ENCODE results near the gene CCDC63. TPM values are rescaled to one million over a fixed set of nuclear protein-coding genes. Genes with fewer than 3 reads are reported as not detected.

The CCDC63 gene
- total RNA-seq, 6 donors from 2014 or later: not detected

- TF ChIP-seq EP300 (IDR thresholded peaks at IDR 0.05) (no peak), POLR2AphosphoS5 (IDR thresholded peaks at IDR 0.05) (no peak), POLR2A (IDR thresholded peaks at IDR 0.05) (no peak)
- TF ChIP-seq, protein P1, sequence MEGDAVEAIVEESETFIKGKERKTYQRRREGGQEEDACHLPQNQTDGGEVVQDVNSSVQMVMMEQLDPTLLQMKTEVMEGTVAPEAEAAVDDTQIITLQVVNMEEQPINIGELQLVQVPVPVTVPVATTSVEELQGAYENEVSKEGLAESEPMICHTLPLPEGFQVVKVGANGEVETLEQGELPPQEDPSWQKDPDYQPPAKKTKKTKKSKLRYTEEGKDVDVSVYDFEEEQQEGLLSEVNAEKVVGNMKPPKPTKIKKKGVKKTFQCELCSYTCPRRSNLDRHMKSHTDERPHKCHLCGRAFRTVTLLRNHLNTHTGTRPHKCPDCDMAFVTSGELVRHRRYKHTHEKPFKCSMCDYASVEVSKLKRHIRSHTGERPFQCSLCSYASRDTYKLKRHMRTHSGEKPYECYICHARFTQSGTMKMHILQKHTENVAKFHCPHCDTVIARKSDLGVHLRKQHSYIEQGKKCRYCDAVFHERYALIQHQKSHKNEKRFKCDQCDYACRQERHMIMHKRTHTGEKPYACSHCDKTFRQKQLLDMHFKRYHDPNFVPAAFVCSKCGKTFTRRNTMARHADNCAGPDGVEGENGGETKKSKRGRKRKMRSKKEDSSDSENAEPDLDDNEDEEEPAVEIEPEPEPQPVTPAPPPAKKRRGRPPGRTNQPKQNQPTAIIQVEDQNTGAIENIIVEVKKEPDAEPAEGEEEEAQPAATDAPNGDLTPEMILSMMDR (IDR thresholded peaks at IDR 0.05): no peak
- Histone ChIP-seq H3K4me3 (no peak overlapping the region), H3K36me3 (no peaks in the 10 kb centered on the region), H3K27me3 (no peaks in the 10 kb centered on the region), H3K27ac (no peak overlapping the region), H3K4me1 (no peaks in the 10 kb centered on the region), H3K9me3 (no peaks in the 10 kb centered on the region)
- DNase-seq (no peak), ATAC-seq (ENCODE audit: low FRiP score in 2 of 2) (no peak)
- WGBS, 2 donors: 78 to 85% methylated on average over 4 of the region's 4 CpGs
Observed at GRCh38 chr12:110836291-110836690, 10.5 kb upstream of the CCDC63 start.

- Histone ChIP-seq H3K36me3 (no peaks in the 10 kb centered on the region), H3K27ac (no peak overlapping the region), H3K4me3 (no peak overlapping the region), H3K27me3 (no peaks in the 10 kb centered on the region), H3K9me3 (no peaks in the 10 kb centered on the region), H3K4me1 (no peaks in the 10 kb centered on the region)
- ATAC-seq (ENCODE audit: low FRiP score in 2 of 2): no peak
- WGBS, 2 donors: 64 to 67% methylated on average over 6 of the region's 6 CpGs
- DNase-seq: no peak
- no peak for TF ChIP-seq EP300 (IDR thresholded peaks at IDR 0.05)
- no peak for TF ChIP-seq POLR2AphosphoS5 (IDR thresholded peaks at IDR 0.05)
- TF ChIP-seq, protein P1 (IDR thresholded peaks at IDR 0.05): no peak
Observed at GRCh38 chr12:110841007-110841406, 5.8 kb upstream of the CCDC63 start.

GRCh38 chr12:110844131-110844530 lies 2.7 kb upstream of the CCDC63 start:
- Histone ChIP-seq H3K27me3 (peaks cover 0 to 14% (median 5%) of the 10 kb centered on the region in 4 donors), H3K4me1 (peaks cover 0 to 10% (median 3%) of the 10 kb centered on the region in 4 donors), H3K36me3 (no peaks in the 10 kb centered on the region), H3K27ac (no peak overlapping the region), H3K9me3 (no peaks in the 10 kb centered on the region), H3K4me3 (no peak overlapping the region)
- DNase-seq (no peak), ATAC-seq (ENCODE audit: low FRiP score in 2 of 2) (no peak)
- TF ChIP-seq POLR2AphosphoS5 (IDR thresholded peaks at IDR 0.05) (no peak), POLR2A (IDR thresholded peaks at IDR 0.05) (no peak), EP300 (IDR thresholded peaks at IDR 0.05) (no peak)
- TF ChIP-seq, protein P1 (IDR thresholded peaks at IDR 0.05): no peak
- 56 to 66% methylated on average over 3 of the region's 3 CpGs for WGBS, 2 donors

DNA sequence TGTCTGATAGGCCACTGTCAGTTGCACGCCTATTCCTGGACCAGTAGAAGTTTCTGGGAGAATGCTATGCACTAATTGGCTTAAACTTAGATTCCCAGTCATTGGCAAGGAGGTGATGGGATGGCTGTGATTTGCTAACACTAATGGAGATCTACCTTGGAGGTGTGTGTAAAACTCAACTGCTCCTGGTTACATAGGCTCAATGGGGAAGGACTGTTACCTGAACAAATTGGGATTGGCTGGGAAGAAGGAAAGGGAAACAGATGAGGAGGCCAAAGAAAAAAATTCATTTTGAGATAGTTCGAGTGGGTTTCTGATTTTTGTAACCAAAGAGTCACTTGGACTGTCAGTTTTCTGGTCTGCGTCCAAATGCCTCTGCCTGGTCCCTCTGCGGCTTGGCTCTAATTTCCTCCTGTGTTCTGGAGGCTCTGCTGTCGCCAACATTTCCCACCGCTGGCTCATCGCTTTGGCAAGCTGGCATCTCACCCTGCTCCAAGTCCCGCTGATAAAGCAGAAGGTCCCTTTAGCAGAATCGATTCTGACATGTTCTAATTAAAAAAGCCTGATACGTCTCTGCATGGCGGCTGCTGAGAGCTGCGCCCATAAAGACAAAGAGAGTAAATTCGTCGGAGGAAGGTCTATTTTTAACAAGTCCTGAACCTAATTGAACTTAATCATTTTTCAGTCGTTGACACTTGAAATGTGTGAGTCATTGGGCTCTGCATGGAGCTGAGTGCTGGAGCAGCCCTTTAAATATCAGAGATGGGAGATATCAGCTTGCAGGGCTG lies 2.0 kb upstream of the CCDC63 start:
- Histone ChIP-seq H3K36me3 (no peaks in the 10 kb centered on the region), H3K4me1 (peaks cover 0 to 10% (median 3%) of the 10 kb centered on the region in 4 donors), H3K27ac (no peak overlapping the region), H3K27me3 (peaks cover 0 to 14% (median 5%) of the 10 kb centered on the region in 4 donors), H3K9me3 (no peaks in the 10 kb centered on the region), H3K4me3 (no peak overlapping the region)
- ATAC-seq (ENCODE audit: low FRiP score in 2 of 2) (peak in 1 of 2 donors; percentile 13), DNase-seq (no peak)
- TF ChIP-seq POLR2AphosphoS5 (IDR thresholded peaks at IDR 0.05): no peak
- no peak for TF ChIP-seq EP300 (IDR thresholded peaks at IDR 0.05)
- no peak for TF ChIP-seq POLR2A (IDR thresholded peaks at IDR 0.05)
- TF ChIP-seq, protein P1 (IDR thresholded peaks at IDR 0.05): no peak
- WGBS, 2 donors: 70% methylated on average over 15 of the region's 15 CpGs

GRCh38 chr12:110845339-110845682 lies 1.5 kb upstream of the CCDC63 start:
- TF ChIP-seq, protein P1 (IDR thresholded peaks at IDR 0.05): no peak
- TF ChIP-seq POLR2A (IDR thresholded peaks at IDR 0.05) (no peak), POLR2AphosphoS5 (IDR thresholded peaks at IDR 0.05) (no peak), EP300 (IDR thresholded peaks at IDR 0.05) (no peak)
- whole genome bisulfite sequencing, 2 donors: 80 to 89% methylated on average over 4 of the region's 4 CpGs
- DNase-seq: no peak
- no peak overlapping the region for H3K4me3 ChIP-seq
- ATAC-seq (ENCODE audit: low FRiP score in 2 of 2): no peak
- H3K27me3 ChIP-seq: peaks cover 0 to 14% (median 5%) of the 10 kb centered on the region in 4 donors
- H3K4me1 ChIP-seq: peaks cover 0 to 10% (median 3%) of the 10 kb centered on the region in 4 donors
- H3K9me3 ChIP-seq: no peaks in the 10 kb centered on the region
- H3K27ac ChIP-seq: no peak overlapping the region
- no peaks in the 10 kb centered on the region for H3K36me3 ChIP-seq
